ENCODE measurements around the gene IL17RC. TPM values are rescaled to one million over a fixed set of nuclear protein-coding genes. Genes with fewer than 3 reads are reported as not detected.

The IL17RC gene
- total RNA-seq, 1 donor from 2014 or later = 36.6 TPM

DNA sequence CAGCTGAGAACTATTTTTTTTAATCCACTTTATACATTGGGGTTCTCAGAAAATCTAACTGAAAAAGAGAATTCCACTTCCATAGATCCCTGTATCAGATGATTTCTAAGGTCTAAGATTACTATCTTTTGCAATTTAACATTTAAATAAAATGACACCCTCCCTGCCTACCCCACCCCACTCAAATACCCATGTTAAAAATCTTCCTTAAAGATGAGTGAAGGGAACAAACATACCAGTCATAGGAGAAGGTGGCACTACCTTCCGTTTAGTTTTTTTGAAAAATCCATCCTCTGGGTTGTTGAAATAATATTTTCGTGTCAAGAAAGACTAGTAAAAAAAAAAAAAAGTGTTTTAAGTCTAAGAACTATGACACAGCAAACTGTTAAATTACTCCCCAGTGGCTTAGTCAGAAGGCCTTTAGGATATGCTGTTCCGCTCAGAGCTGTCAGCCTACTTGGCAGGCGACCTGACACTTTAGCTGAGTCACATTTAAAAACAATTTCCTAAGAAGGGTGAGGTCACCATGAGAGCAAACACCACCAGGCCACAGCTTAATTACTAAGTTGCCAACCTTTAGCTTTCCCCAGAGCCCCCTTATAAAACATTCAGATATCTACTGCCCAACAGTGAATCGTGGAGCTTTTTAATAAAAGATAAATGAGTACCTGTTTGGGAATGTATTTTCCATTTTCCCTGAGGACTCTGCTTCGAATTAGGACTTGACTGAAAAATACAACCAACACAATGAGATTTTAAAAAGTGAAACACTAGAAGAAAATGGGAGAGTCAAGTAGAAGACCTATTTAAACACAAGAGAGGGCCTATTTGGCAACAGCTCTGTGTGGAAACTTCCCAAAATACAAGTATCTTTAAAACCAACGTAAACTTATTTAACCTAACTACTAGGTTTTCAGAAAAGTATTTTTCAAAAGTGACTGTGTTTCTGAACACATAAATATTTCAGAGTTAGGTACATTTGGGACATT lies 60.1 kb downstream of the IL17RC start:
- H3K27ac Mint-ChIP-seq (ENCODE audit: unreplicated experiment) = peak overlapping the region; percentile 96
- H3K4me3 Mint-ChIP-seq (ENCODE audit: unreplicated experiment) = peak overlapping the region; percentile 55
- peaks cover 23% of the 10 kb centered on the region for H3K36me3 Mint-ChIP-seq (ENCODE audit: unreplicated experiment)
- TF ChIP-seq, protein P1, sequence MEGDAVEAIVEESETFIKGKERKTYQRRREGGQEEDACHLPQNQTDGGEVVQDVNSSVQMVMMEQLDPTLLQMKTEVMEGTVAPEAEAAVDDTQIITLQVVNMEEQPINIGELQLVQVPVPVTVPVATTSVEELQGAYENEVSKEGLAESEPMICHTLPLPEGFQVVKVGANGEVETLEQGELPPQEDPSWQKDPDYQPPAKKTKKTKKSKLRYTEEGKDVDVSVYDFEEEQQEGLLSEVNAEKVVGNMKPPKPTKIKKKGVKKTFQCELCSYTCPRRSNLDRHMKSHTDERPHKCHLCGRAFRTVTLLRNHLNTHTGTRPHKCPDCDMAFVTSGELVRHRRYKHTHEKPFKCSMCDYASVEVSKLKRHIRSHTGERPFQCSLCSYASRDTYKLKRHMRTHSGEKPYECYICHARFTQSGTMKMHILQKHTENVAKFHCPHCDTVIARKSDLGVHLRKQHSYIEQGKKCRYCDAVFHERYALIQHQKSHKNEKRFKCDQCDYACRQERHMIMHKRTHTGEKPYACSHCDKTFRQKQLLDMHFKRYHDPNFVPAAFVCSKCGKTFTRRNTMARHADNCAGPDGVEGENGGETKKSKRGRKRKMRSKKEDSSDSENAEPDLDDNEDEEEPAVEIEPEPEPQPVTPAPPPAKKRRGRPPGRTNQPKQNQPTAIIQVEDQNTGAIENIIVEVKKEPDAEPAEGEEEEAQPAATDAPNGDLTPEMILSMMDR (IDR thresholded peaks at IDR 0.05) = no peak
- DNase-seq (ENCODE audit: extremely low spot score, unreplicated experiment) = no peak
- H3K4me1 Mint-ChIP-seq (ENCODE audit: unreplicated experiment) = peaks cover 27% of the 10 kb centered on the region
- H3K9me3 Mint-ChIP-seq (ENCODE audit: unreplicated experiment) = no peaks in the 10 kb centered on the region
- H3K27me3 Mint-ChIP-seq (ENCODE audit: unreplicated experiment) = no peaks in the 10 kb centered on the region

DNA sequence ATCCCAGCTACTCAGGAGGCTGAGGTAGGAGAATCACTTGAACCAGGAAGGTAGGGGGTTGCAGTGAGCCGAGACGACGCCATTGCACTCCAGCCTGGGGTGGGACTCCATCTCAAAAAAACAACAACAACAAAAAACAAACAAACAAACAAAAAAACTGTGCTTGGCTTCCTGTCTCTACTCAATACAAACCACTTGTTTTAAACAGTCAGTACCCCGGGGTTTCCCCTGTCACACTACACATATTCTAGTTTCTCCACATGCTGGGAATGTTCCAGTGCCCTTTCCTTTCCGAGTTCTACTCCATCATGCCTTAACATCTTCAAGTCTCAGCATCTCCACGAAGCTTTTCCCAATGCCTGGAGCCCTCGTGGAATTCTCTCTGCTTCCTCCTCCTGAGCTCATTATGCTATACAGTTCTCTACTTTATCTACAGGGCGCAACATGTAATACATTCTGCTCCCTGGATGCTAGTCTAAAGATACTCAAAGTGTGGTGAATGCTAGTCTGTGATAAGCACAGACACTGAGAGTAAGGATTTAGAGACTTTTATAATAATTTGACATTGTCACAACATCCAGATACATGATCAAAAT lies 61.9 kb downstream of the IL17RC start:
- peaks cover 27% of the 10 kb centered on the region for H3K4me1 Mint-ChIP-seq (ENCODE audit: unreplicated experiment)
- peak overlapping the region; percentile 29 for H3K27ac Mint-ChIP-seq (ENCODE audit: unreplicated experiment)
- no peak overlapping the region for H3K4me3 Mint-ChIP-seq (ENCODE audit: unreplicated experiment)
- DNase-seq (ENCODE audit: extremely low spot score, unreplicated experiment) = no peak
- TF ChIP-seq, protein P1 (IDR thresholded peaks at IDR 0.05) = no peak
- no peaks in the 10 kb centered on the region for H3K27me3 Mint-ChIP-seq (ENCODE audit: unreplicated experiment)
- peaks cover 16% of the 10 kb centered on the region for H3K36me3 Mint-ChIP-seq (ENCODE audit: unreplicated experiment)
- H3K9me3 Mint-ChIP-seq (ENCODE audit: unreplicated experiment) = no peaks in the 10 kb centered on the region

DNA sequence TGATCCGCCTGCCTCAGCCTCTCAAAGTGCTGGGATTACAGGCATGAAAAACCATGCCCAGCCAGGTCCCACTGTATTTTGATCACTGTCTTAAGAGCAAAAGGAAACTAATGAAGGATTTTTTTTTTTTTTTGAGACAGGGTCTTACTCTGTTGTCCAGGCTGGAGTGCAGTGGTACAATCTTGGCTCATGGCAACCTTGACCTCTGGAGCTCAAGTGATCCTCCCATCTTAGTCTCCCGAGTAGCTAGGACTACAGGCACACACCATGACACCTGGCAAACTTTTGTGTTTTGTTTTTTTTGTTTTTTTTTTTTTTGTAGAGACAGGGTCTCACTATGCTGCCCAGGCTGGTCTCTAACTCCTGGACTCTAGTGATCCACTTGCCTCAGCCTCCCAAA lies 63.4 kb downstream of the IL17RC start:
- Mint-ChIP-seq H3K9me3 (ENCODE audit: unreplicated experiment) (no peaks in the 10 kb centered on the region), H3K27ac (ENCODE audit: unreplicated experiment) (no peak overlapping the region), H3K4me1 (ENCODE audit: unreplicated experiment) (peaks cover 27% of the 10 kb centered on the region), H3K36me3 (ENCODE audit: unreplicated experiment) (peaks cover 11% of the 10 kb centered on the region), H3K27me3 (ENCODE audit: unreplicated experiment) (no peaks in the 10 kb centered on the region), H3K4me3 (ENCODE audit: unreplicated experiment) (no peak overlapping the region)
- TF ChIP-seq, protein P1 (IDR thresholded peaks at IDR 0.05) = no peak
- no peak for DNase-seq (ENCODE audit: extremely low spot score, unreplicated experiment)

Other genes with a start within 250 kb of the IL17RC start
- 0.26 TPM in 1 of 2 replicates, not detected in the other for gene CPNE9, start 213.3 kb upstream of the IL17RC start, total RNA-seq
- gene BRPF1, start 185.4 kb upstream of the IL17RC start, total RNA-seq = 18.3 and 23.0 TPM in 2 replicates
- 34.8 and 37.9 TPM in 2 replicates for gene OGG1, start 167.1 kb upstream of the IL17RC start, total RNA-seq
- gene CAMK1, start 147.2 kb upstream of the IL17RC start, total RNA-seq = 8.8 and 10.7 TPM in 2 replicates
- 63.4 and 66.0 TPM in 2 replicates for gene TADA3, start 124.6 kb upstream of the IL17RC start, total RNA-seq
- gene ARPC4, start 124.0 kb upstream of the IL17RC start, total RNA-seq = 140 and 142 TPM in 2 replicates
- gene TTLL3, start 106.8 kb upstream of the IL17RC start, total RNA-seq = 53.6 and 54.8 TPM in 2 replicates
- 35.9 and 36.1 TPM in 2 replicates for gene RPUSD3, start 73.1 kb upstream of the IL17RC start, total RNA-seq
- not detected in 2 replicates for gene CIDEC, start 36.8 kb upstream of the IL17RC start, total RNA-seq
- gene JAGN1, start 26.5 kb upstream of the IL17RC start, total RNA-seq = 28.5 and 31.5 TPM in 2 replicates
- gene IL17RE, start 14.2 kb upstream of the IL17RC start, total RNA-seq = 0.89 and 1.4 TPM in 2 replicates
- gene CRELD1, start 16.7 kb downstream of the IL17RC start, total RNA-seq = 24.8 and 25.3 TPM in 2 replicates
- gene PRRT3, start 35.3 kb downstream of the IL17RC start, total RNA-seq = 6.6 and 7.9 TPM in 2 replicates
- gene EMC3, start 69.7 kb downstream of the IL17RC start, total RNA-seq = 67.1 and 67.7 TPM in 2 replicates
- gene FANCD2, start 109.3 kb downstream of the IL17RC start, total RNA-seq = 6.5 and 8.0 TPM in 2 replicates
- not detected in 2 replicates for gene FANCD2OS, start 191.2 kb downstream of the IL17RC start, total RNA-seq
- gene BRK1, start 198.6 kb downstream of the IL17RC start, total RNA-seq = 140 and 144 TPM in 2 replicates
- gene VHL, start 224.7 kb downstream of the IL17RC start, total RNA-seq = 52.2 and 53.0 TPM in 2 replicates
- 1.3 and 1.5 TPM in 2 replicates for gene IRAK2, start 247.8 kb downstream of the IL17RC start, total RNA-seq

Measured in osteocyte (in vitro differentiated cells).